NCI-H345 treated with DMSO at 0.1 percent for 48 hours (cell line): Measurements from ENCODE around the gene OXGR1.
A peak's percentile ranks its signal among the peaks of the same experiment; 100 is the strongest.
"Not testable (repeated sequence)": the region's sequence is repeated elsewhere in the genome, so short reads cannot be mapped to it uniquely, and the experiment has no call there.

ENCODE experiments used
- DNase-seq: peaks from one replicate; lab custom pipeline; 2025; ENCODE audit not compliant: unreplicated experiment; lab: John Stamatoyannopoulos, UW

Gene OXGR1

DNA sequence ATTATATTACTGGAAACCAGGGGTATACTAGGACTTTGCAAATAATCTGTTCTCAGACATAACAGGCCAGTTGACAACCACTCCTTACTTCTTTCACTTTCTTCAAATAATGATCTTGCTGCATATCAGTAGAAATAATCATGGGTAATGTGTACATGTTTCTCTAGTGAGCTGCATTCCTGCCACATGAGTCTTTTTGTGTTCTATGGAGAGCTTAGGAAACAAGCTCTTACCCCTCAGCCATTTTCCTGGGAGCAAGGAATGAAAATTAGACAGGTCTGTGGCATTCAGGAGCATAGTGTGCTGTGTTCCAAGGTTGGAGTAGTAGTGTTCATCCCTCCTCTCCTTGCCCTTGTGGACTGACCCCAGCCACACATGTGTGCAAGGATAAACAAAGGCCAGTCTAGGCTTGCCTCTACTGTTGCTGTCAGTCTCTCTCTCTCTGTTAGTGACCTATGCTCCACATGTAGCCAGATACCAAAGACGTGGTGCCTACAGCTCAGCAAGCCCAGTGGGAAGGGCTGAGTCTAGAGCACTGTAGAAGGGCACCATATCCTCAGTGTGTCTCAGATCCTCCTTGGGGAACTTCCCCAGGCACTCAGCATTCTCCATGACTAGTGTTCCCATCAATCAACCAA lies 11.5 kb upstream of the OXGR1 start:
- DNase-seq = no peak

DNA sequence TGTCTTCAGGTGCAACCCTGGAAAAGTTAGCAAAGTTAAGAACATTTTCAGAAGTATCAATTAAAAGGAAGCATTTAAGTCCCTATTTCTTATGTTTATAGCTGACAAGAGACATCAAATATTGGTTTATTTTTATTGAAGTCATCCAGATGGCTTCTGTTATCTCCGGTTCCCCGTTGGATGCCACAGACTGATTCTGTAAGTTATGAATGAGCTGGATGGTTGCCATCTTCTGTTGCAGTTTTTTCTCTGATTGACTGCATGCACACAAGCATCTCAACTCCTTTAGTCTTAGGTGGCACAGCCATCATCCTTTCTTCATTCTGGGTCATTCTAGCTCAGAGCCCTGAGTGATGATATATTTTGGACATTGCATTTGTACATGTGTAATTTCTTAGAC lies 10.6 kb upstream of the OXGR1 start:
- no peak for DNase-seq

DNA sequence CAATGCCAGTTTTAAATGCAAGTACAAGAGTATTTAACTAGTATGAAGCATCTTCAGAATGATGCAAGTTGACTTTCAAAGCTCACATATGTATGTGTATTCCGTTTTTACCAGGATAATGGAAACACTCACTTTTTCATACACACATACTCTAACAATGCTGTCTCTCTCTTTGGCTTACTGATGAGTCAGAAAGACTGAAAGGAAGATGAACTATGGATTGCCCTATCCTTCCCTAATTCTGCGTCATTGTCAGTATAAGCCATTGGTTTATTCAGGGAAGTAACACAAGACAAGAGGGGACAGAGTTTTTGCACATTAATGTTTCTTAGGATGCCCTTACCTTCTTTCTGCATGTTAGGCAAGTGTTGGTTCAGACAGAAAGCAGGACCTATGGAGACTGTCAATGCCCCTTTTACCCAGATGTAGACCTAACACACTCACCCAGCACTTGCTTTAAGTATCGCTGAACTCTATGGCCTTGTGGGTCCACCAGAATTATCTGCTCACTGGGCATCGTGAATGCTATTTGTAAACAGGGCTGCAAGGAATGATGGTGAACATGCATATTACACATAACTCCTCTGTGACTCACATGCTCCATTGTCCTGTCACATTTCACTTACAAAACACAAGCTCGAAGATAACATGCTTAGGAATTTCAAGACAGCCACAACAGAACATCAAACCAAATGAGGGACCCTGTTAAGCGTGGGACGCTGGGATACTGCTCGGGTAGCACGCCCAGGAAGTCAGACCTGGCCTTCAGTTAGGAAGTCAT lies 10.0 kb upstream of the OXGR1 start:
- no peak for DNase-seq

DNA sequence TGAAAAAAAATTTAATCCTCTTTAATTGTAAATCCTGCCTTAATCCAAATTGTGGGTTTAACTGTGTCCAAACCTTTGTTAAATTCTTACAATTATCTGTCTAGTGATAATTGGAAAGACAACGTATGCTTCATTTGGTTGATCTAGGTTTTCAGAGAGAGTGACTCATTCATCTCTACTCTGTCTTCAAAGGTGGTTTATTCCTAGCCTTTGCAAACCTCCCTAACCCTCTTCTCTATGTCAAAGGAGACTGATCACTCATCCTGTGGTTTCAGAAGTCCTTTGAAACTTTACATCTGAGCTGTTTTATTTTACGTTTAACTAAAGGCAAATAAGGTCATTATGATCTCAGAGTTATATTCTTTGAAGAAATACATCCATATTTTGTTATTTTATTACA lies 8.8 kb upstream of the OXGR1 start:
- DNase-seq = no peak

DNA sequence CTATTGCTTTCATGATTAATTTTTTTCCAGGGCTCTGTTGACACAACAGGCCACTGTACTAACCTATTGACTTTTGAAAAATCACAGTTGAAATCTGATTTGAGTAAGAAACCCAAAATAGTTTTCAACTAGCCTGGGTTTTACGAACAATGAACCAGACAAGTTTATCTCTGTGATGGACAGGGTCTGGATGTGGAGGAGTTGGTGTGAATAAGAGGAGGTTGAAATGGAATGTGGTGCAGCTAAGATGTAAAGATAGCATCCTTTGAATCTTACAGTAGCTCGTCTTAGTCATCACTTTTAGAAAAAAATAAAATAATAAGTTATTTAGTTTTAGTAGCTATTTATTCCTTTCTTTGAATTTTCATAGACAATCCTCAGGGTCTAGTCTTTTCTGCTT lies 8.3 kb upstream of the OXGR1 start:
- no peak for DNase-seq

DNA sequence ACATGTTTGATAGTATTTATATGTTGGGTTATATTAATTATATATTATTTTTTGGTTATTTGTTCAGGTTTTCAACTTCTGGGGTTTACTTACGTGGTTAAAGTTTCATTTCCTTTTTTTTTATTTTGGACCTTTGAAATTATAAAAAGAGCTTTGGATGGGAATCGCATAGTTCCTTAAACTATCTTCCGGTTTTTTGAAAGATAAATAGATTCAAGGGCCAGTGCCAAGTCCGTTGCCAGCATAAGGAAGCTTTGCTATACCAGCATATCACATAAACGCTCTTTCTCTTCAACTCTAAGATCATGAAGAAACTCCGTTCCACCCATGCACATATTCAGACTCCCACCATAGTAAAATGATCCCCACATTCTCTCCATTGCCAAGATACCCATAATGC lies 7.4 kb upstream of the OXGR1 start:
- no peak for DNase-seq

DNA sequence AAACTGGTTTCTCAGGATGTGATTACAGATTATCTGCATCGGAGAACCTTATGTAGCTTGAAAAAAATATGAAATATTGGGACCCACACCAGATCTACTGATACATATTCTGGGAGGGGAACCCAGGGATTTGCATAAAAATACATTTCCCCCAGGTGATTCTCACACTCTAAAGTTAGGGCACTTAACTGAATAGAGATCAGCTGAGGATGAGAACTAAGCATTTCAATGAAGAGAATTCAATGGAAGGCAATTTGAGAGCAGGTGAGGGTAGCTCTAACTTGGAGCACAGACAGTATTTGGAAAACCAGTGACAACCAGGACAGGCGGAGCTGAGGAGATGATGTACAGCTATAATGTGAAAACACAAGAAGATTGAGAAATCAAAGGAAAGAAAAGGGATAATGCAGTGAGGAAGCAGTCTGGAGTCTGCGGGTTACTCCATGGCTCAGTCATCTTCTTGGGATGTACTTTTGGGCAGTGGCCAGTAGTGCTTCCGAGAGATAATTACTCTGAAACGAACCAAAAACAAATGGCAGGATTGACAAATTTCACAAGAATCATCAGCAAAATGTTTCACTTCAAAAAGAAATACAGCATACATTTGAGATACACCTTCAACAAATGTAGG lies 6.1 kb upstream of the OXGR1 start:
- DNase-seq = no peak

DNA sequence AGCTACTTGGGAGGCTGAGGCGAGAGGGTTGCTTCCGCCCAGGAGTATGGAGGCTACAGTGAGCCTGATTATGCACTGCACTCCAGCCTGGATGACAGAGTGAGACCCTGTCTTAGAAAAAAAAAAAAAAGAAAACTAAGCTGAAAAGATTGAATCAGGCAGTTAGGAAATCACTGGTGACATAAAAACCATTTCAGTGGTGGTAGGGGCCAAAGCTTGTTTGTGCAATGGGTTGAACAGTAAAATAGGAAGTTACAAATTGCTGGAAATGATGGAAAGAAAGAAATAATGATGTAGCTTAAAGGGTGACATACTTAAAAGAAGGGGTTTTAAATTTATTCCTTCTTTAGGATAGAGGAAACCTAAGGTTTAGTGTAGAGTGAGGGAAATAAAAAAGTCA lies 4.8 kb upstream of the OXGR1 start:
- DNase-seq = no peak

DNA sequence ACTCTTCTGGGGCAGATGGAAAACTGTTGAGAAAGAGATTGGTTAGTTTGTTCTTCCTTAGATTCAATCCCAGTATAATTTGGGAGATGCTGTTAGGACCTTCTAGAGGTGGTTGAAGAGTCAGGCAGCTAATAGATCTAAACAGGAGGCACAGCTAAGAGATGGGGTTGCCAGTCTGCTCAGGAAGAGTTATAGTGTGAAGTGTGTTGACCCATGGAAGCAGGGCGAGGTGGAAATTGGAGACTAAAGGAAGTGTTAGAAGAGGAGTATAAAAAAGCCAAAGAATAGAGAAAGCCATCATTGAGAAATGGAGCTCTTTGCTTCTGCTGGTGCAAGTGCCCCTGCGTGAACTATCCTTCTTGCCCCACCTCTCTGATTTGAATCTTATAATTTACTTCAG lies 3.8 kb upstream of the OXGR1 start:
- no peak for DNase-seq

DNA sequence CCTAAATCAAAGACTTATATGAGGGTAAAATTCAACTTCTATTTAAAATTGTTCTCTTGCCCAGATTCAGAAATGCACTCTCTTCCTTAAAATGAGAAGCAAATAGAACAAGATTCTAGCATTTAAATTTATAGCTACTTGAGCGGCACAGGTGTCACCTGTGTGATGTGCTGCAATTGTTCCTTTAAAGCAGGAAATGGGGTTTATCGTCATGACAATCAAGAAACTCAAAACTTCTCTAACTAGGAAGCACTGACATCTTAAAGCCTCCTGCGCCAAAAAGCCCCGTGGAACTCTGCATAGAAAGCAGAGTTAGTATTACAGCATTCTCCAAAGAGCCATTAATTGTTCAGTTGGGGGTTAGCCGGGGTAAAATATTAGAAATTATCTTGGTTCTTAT lies 2.6 kb upstream of the OXGR1 start:
- no peak for DNase-seq

DNA sequence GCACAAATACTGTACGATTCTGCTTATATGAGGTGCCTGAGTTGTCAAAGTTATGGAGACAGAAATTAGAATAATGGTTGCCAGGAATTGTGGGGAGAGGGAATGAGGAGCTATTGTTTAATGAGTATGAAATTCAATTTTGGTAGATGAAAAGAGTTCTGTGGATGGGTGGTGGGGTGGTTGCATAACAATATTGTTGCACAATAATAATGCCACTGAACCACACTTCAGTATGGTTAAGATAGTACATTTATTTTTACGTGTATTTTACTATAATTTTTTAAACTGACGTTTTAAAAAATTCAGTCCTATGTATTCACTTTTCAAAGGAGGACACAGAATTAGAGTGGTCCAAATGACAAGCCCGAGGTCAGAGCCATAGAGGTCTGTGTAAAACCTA lies 1.8 kb upstream of the OXGR1 start:
- no peak for DNase-seq

DNA sequence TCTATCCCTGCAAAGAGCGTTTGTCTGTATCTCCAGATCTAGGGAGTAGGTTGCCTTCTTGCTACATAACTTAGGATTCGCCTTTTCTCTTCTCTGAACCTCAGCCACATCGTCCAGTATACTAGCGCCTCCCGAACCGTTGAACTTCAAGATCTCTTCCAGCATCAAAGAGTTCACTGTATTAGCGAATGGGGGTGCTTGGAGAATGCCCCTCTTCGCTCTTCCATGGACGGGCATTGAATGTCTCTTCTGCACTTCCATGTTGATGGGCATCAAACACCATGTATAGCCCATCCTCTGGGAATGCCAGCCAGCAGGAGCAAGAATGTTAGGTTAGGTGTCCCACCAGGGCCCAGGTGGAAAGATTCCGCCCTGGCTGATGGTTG lies 575 bp upstream of the OXGR1 start:
- no peak for DNase-seq

DNA sequence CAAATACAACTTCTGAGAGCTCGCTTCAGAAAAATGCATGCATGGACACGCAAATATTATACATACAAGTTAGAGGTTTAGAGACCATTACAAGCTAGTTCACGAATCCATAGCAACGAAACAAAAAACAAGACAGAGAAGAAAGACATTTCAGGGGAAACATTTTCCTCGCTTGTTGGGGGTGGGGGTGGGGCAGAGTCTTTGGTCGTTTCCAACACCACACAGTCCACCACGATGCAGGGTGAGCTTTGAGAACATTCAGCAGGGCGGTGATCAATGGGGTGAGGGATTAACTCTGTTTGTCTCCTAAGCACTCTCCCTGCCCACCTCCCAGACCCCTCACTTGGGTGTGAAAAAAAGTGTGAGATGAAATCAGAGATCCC lies 651 bp downstream of the OXGR1 start:
- DNase-seq = no peak

DNA sequence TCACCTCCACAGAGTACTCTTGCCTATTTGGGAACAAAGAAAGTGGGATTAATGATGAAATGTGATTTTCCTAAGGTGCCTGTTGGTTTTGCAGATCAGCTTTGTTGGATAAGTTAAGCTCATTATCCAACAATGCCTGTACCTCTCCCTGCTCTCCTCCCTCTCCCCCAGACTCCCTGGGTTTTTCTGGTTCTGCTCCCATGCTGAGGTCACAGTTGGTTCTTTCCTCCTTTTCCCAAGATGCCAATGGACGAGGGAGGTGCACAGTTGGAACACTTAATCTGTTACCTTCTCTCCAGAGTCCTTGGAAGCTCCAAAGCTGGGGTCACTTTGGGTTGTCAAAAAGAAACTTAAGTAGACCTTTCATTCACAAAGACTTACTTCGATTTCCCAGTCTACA lies 1.6 kb downstream of the OXGR1 start:
- no peak for DNase-seq

DNA sequence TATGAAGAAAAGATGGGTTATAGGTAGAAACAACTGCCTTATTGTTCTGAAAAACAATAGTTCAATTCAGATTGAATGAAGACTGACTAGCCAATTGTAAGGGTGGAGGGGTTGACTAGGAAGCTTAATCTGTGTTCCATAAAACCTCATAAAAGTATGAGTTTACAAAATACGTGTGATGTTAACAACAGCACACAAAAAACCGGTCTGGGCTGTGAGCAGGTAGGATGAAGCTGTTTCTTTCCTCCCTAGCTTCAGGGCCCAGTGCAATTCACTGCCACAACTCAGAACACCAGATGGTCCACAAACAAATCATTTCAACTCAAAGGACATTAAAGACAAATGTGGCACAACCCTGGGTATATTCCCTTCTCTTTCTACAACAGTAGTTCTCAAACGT lies 3.2 kb downstream of the OXGR1 start:
- no peak for DNase-seq

DNA sequence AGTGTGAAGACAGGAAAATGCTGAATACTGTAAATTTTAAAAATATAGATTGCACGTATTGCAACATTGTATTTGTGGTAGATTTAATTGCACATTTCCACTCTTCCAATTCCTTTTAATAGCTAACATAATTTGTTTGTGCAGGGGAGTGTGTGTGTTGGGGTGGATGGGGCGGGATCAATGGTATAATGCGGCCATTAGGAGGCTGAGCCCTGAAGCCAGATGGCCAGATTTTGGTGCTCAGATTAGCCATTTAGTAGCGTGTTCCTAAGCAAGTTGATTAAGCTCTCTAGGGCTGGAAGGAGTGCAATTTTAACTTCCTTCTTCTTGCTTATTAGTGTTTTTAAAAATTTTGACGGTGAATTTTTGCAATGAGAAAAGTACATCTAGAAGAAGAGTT lies 5.8 kb downstream of the OXGR1 start:
- no peak for DNase-seq

DNA sequence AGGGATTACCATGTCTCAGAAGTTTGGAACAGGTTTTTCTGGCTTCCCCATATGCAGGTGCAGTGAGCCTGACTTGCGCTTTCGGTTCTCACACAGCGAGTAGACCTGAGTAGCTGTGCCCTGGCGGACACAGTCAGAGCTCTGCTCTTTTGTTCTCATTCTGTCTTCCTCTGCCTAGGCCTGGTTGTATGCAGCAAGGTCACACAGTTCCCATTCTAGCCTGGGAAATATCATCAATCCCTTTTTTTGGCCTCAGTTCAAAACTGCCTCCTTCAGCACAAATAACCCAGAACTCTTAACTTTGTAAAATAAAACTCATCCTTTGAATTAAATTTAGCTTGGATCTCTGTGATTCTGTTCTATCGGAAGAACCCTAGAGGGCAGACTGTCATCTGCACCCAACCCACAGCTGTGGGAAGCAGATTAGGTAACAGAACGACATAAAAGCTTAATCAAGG lies 10.2 kb downstream of the OXGR1 start:
- peak; percentile 84 for DNase-seq

DNA sequence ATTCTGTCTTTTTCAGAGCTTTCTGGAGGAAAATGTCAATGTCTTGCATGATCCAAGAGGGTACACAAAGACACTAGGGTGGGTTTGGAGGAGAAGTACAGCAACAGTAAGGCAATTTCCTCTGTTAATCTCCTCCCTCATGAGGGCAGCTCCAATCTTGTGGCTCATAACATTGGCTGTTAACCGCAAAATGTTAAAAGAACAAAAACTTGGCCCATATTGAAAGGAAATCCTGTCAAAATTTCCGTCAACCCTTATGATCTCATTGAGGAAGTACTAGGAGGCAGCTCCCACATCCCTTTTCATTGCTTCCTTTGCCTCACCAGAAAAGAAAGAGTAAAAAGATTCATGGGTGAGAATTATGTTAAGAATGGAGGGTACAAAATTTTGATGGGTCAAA lies 11.6 kb downstream of the OXGR1 start:
- no peak for DNase-seq

DNA sequence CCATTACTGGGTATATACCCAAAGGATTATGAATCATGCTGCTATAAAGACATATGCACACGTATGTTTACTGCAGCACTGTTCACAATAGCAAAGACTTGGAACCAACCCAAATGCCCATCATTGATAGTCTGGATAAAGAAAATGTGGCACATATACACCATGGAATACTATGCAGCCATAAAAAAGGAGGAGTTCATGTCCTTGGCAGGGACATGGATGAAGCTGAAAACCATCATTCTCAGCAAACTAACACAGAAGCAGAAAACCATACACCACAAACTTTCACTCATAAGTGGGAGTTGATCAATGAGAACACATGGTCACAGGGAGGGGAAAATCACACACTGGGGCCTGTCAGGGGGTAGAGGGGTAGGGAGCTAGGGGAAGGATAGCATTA lies 14.4 kb downstream of the OXGR1 start:
- DNase-seq = not testable (repeated sequence)

DNA sequence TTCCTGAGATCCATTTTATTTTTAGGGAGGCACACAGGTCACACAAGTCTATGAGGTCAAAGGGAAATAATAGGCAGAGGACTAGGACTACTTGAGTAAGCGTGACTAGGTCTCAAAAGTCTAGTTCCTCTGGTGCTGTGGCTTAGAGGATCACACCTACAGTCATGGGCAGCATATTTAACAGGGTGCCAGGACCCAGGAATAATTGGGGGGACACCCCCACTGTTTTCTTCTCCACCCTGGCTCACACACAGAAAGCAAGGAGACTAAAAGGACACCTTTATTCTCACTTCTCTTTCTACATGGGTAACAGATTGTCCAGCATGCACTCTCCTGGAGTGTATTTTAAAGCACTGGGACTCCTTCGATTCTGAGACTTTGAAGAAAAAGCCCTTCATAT lies 26.2 kb downstream of the OXGR1 start:
- DNase-seq = no peak

DNA sequence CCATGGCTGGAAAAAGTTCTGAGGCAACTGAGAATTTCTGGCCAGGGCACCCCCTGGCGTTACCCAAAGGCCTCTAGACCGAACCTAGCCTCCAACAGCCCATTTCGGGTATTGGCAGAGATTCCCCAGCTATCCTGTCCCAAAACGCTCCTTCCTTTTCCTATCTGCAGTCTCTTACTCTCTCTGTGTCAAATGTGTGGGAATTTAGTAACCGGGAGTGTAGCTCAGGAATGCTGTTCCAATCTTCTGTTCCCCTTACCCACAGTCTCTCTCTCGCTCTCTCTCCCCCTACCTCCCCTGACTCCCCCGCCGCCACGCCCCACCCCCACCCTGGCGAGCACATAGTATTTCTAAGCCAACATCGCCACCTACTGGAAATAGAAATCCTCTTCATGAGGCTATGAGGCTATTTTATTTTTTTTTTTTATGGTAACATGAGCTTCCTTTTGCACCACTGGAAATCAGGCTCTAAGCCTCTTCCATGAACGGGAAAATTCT lies 27.0 kb downstream of the OXGR1 start:
- DNase-seq = no peak

DNA sequence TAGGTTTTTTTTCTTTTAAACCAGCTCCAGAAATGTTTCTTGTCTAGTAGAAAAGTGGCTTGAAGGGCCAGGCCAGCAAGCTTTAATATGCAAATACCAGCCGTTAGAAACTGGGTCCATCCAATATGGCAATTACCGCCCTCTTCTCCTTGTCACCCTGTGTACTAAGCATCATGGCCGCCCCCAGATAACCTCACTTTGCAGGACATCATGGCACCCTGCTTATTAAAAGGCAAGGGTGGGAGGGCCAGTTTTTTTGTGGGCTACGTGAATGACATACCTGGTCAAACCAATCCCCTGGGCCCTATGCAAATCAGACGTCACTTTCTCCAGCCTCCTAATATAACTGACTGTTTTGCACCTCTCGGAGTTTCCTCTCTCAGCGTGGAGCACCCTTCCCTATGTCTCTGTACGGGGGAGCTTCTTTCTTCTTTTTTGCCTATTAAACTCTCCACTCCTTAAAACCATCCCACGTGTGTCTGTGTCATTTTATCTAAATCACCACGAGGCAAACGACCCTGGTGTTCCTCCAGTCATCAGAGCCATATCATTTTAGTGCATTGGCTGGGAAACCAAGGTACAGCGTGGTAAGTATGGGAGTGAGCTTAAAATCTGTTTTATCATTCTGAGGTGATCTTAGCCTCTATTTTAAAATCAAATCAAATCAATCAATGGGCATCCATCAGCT lies 27.7 kb downstream of the OXGR1 start:
- DNase-seq = no peak
